Liver (tissue), 9 donors: ENCODE results near the gene PCDHA7. TPM values are rescaled to one million over a fixed set of nuclear protein-coding genes. Genes with fewer than 3 reads are reported as not detected.
A peak's percentile ranks its signal among the peaks of the same experiment; 100 is the strongest.
"Not testable (repeated sequence)": the region's sequence is repeated elsewhere in the genome, so short reads cannot be mapped to it uniquely, and the experiment has no call there.

Source experiments
- DNase-seq: peaks from one replicate; pipeline ENCODE4 v3.0.0-alpha.2; 2017; ENCODE audit warnings: low spot score
- H3K27ac ChIP-seq, 2 donors: one replicate each; pipeline ENCODE4 v1.7.0; 2013; ENCODE audit warnings: inconsistent platforms in 2 of 2, low read length in 2 of 2, control low read depth in 1 of 2, low read depth in 1 of 2, mild to moderate bottlenecking in 1 of 2
- H3K27me3 ChIP-seq, 4 donors: one replicate each; pipeline versions ENCODE4 v1.6.1 to v1.7.0; 2013; ENCODE audit warnings: low read length in 3 of 4, inconsistent platforms in 1 of 4, mild to moderate bottlenecking in 1 of 4, moderate library complexity in 1 of 4; ENCODE audit not compliant: control insufficient read depth in 4 of 4, insufficient read depth in 4 of 4
- H3K36me3 ChIP-seq, 4 donors: one replicate each; pipeline versions ENCODE4 v1.6.1 to v1.7.0; 2013; ENCODE audit warnings: low read length in 3 of 4, mild to moderate bottlenecking in 3 of 4, low read depth in 1 of 4, moderate library complexity in 1 of 4; ENCODE audit not compliant: control insufficient read depth in 4 of 4, insufficient read depth in 3 of 4
- H3K4me1 ChIP-seq, 4 donors: one replicate each; pipeline versions ENCODE4 v1.6.1 to v1.7.0; 2013; ENCODE audit warnings: low read length in 3 of 4, mild to moderate bottlenecking in 3 of 4, moderate library complexity in 1 of 4; ENCODE audit not compliant: control insufficient read depth in 4 of 4, insufficient read depth in 4 of 4
- H3K4me3 ChIP-seq, 3 donors: one replicate each; pipeline versions ENCODE4 v1.6.1 to v1.7.0; 2013; ENCODE audit warnings: low read length in 3 of 3, control low read depth in 1 of 3, low read depth in 1 of 3, mild to moderate bottlenecking in 1 of 3
- H3K9ac ChIP-seq, 2 donors: one replicate each; pipeline ENCODE4 v1.7.0; 2013; ENCODE audit warnings: low read length in 2 of 2, mild to moderate bottlenecking in 2 of 2, moderate library complexity in 2 of 2, control low read depth in 1 of 2, low read depth in 1 of 2
- H3K9me3 ChIP-seq, 4 donors: one replicate each; pipeline versions ENCODE4 v1.6.1 to v1.7.0; 2013; ENCODE audit warnings: low read length in 3 of 4; ENCODE audit not compliant: control insufficient read depth in 4 of 4
- EGR1 ChIP-seq, 2 donors: IDR thresholded peaks; 2 replicates each; pipeline ENCODE4 v1.6.1; 2016 to 2018; ENCODE audit warnings: antibody characterized with exemption in 2 of 2, low read depth in 2 of 2
- FOXA1 ChIP-seq: IDR thresholded peaks from 2 replicates; pipeline ENCODE4 v1.6.1; 2016; ENCODE audit warnings: antibody characterized with exemption
- NR2F2 ChIP-seq: IDR thresholded peaks from 2 replicates; pipeline ENCODE4 v1.6.1; 2016; ENCODE audit warnings: antibody characterized with exemption
- RXRA ChIP-seq, 2 donors: IDR thresholded peaks; 2 replicates each; pipeline ENCODE4 v1.6.1; 2017 to 2018; ENCODE audit warnings: antibody characterized with exemption in 2 of 2, mild to moderate bottlenecking in 1 of 2
- YY1 ChIP-seq: IDR thresholded peaks from 2 replicates; pipeline ENCODE4 v1.6.1; 2016; ENCODE audit warnings: antibody characterized with exemption, mild to moderate bottlenecking
- WGBS: extraction: QIAGEN DNeasy Blood & Tissue Kit; methylation state at CpG from one replicate; pipeline ENCODE4 v1.1.7; 2013; 5-methylcytosine and 5-hydroxymethylcytosine counted together
- polyA plus RNA-seq, 2 donors: library from polyadenylated mRNA; stranded (reverse) in 1 of 2; unstranded in 1 of 2; fragments of 200-250 nt in 1 of 2; fragments of >200 nt in 1 of 2; fragmentation: Nextera tagmentation in 1 of 2; extraction: Ambion mirVana in 1 of 2; gene quantifications; one replicate each; pipeline versions ENCODE4 v1.2.1 to v1.2.3, GENCODE V29; 2013 to 2015
- total RNA-seq, 2 donors: library from RNA; depleted of rRNA; stranded (reverse); fragments of >200 nt; gene quantifications; one replicate each; pipeline ENCODE4 v1.2.3, GENCODE V29; 2014
- TF ChIP-seq, protein P1 (sequence below): fragments of 150-350 bp; IDR thresholded peaks from 2 replicates; pipeline ENCODE4 v1.5.1; 2017; ENCODE audit warnings: improper control_type of control experiment, low read depth, low read length; ENCODE audit not compliant: missing input control
- donor health status: healthy.
- donor health status: healthy.
- donor health status: healthy.
- donor health status: healthy.
- donor health status: healthy.

Gene PCDHA7
- total and polyA plus RNA-seq, 4 donors: 0.05 TPM; not detected in 2

DNA sequence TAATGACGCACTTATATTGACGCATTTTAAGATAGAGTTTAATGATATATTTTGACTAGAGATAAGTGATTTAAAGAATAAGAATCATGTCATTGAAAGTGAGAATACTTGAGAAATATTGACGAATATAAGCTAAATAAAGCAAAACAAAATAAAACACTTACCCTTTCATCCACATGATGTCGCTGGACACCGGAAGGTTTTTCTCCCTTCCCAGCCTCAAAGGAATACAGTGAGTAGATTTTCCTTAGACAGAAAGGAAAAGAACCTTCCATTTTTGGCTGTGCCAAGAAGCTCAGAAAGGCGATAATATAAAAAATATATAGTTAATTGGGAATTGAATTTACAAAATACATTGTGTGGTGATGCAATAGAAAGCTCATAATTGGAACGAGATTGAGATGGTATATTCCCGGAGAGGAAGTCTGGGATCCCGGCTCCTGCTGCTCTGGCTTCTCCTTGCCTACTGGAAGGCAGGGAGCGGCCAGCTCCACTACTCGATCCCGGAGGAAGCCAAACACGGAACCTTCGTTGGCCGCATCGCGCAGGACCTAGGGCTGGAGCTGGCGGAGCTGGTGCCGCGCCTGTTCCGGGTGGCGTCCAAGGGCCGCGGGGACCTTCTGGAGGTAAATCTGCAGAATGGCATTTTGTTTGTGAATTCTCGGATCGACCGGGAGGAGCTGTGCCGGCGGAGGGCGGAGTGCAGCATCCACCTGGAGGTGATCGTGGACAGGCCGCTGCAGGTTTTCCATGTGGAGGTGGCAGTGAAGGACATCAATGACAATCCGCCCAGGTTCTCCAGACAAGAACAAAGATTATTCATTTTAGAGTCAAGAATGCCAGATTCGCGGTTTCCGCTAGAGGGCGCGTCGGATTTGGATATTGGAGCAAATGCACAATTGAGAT, 12.4 kb upstream of the PCDHA7 start, which contains the start of gene PCDHA5:
Gene PCDHA5 (plus strand): TSS at position 239 of the 906 bp plus-strand sequence.
- no peak within 1 kb of the TSS for H3K27ac ChIP-seq
- WGBS: 29% methylated on average over 39 of the region's 39 CpGs
- peaks cover 11 to 29% (median 19%) of the 10 kb centered on the region in 4 donors for H3K9me3 ChIP-seq
- H3K4me3 ChIP-seq: no peak within 1 kb of the TSS
- H3K4me1 ChIP-seq: no peaks in the 10 kb centered on the region
- no peak within 1 kb of the TSS for H3K9ac ChIP-seq
- H3K36me3 ChIP-seq: no peaks in the 10 kb centered on the region
- no peak for DNase-seq
- TF ChIP-seq, protein P1, sequence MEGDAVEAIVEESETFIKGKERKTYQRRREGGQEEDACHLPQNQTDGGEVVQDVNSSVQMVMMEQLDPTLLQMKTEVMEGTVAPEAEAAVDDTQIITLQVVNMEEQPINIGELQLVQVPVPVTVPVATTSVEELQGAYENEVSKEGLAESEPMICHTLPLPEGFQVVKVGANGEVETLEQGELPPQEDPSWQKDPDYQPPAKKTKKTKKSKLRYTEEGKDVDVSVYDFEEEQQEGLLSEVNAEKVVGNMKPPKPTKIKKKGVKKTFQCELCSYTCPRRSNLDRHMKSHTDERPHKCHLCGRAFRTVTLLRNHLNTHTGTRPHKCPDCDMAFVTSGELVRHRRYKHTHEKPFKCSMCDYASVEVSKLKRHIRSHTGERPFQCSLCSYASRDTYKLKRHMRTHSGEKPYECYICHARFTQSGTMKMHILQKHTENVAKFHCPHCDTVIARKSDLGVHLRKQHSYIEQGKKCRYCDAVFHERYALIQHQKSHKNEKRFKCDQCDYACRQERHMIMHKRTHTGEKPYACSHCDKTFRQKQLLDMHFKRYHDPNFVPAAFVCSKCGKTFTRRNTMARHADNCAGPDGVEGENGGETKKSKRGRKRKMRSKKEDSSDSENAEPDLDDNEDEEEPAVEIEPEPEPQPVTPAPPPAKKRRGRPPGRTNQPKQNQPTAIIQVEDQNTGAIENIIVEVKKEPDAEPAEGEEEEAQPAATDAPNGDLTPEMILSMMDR: peak; percentile 22
- TF ChIP-seq EGR1 (IDR thresholded peaks at IDR 0.05; ENCODE audit: low read depth in 2 of 2): no peak
- peaks cover 0 to 5% (median 4%) of the 10 kb centered on the region in 4 donors for H3K27me3 ChIP-seq

DNA sequence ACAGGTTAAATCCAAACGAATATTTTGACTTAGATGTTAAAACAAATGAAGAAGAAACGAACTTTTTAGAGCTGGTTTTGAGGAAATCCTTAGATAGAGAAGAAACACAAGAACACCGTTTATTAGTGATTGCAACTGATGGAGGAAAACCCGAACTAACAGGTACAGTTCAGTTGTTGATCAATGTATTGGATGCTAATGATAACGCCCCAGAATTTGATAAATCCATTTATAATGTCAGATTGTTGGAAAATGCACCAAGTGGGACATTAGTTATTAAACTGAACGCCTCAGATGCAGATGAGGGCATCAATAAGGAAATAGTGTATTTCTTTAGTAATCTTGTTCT, 11.8 kb upstream of the PCDHA7 start:
- no peak overlapping the region for H3K9ac ChIP-seq
- peaks cover 0 to 5% (median 1%) of the 10 kb centered on the region in 4 donors for H3K27me3 ChIP-seq
- peaks cover 8 to 26% (median 17%) of the 10 kb centered on the region in 4 donors for H3K9me3 ChIP-seq
- DNase-seq: no peak
- no peak overlapping the region for H3K27ac ChIP-seq
- no peak overlapping the region for H3K4me3 ChIP-seq
- no peak for TF ChIP-seq FOXA1
- no peak for TF ChIP-seq RXRA (IDR thresholded peaks at IDR 0.05)
- no peak for TF ChIP-seq YY1
- no peak for TF ChIP-seq NR2F2
- TF ChIP-seq, protein P1: no peak
- H3K36me3 ChIP-seq: no peaks in the 10 kb centered on the region
- no peaks in the 10 kb centered on the region for H3K4me1 ChIP-seq
- WGBS: 25% methylated on average over 6 of the region's 6 CpGs

DNA sequence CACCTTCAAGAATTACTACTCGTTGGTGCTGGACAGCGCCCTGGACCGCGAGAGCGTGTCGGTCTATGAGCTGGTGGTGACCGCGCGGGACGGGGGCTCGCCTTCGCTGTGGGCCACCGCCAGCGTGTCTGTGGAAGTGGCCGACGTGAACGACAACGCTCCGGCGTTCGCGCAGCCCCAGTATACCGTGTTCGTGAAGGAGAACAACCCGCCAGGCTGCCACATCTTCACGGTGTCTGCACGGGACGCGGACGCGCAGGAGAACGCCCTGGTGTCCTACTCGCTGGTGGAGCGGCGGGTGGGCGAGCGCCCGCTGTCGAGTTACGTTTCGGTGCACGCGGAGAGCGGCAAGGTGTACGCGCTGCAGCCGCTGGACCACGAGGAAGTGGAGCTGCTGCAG, 11.1 kb upstream of the PCDHA7 start:
- 46% methylated on average over 48 of the region's 48 CpGs for WGBS
- peaks cover 8 to 33% (median 20%) of the 10 kb centered on the region in 4 donors for H3K9me3 ChIP-seq
- not testable (repeated sequence) for H3K27me3 ChIP-seq, DNase-seq, H3K27ac ChIP-seq, H3K9ac ChIP-seq, H3K4me1 ChIP-seq, H3K36me3 ChIP-seq
- H3K4me3 ChIP-seq: peak overlapping the region in 1 of 3 donors; percentile 5

DNA sequence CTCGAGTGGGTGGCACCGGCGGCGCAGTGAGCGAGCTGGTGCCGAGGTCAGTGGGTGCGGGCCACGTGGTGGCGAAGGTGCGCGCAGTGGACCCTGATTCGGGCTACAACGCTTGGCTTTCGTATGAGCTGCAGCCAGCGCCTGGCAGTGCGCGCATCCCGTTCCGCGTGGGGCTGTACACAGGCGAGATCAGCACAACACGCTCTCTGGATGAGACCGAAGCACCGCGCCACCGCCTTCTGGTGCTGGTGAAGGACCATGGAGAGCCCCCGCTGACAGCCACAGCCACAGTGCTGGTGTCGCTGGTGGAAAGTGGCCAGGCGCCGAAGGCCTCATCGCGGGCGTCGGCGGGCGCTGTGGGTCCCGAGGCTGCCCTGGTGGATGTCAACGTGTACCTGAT, 10.6 kb upstream of the PCDHA7 start:
- no peaks in the 10 kb centered on the region for H3K4me1 ChIP-seq
- H3K27ac ChIP-seq: no peak overlapping the region
- H3K9ac ChIP-seq: no peak overlapping the region
- H3K27me3 ChIP-seq: peaks cover 0 to 5% (median under 1%) of the 10 kb centered on the region in 4 donors
- 49% methylated on average over 38 of the region's 38 CpGs for WGBS
- DNase-seq: no peak
- no peak overlapping the region for H3K4me3 ChIP-seq
- H3K36me3 ChIP-seq: no peaks in the 10 kb centered on the region
- peaks cover 10 to 38% (median 22%) of the 10 kb centered on the region in 4 donors for H3K9me3 ChIP-seq
- TF ChIP-seq RXRA (IDR thresholded peaks at IDR 0.05): no peak
